Brain microvascular endothelial cell (primary cell): ENCODE data around the gene SH3GL3.

ENCODE experiments used
- DNase-seq: peaks from one replicate; pipeline ENCODE4 v3.0.0-alpha.2; 2020
- H3K27ac ChIP-seq: fragments of 250-450 bp; sonication (Bioruptor Pico); 2 replicates; pipeline ENCODE4 v1.5.1; 2020; ENCODE audit warnings: mild to moderate bottlenecking, moderate library complexity
- H3K27me3 ChIP-seq: fragments of 250-450 bp; sonication (Bioruptor Pico); replicated peaks from 2 replicates; pipeline ENCODE4 v1.5.1; 2020; ENCODE audit warnings: mild to moderate bottlenecking
- H3K36me3 ChIP-seq: fragments of 250-450 bp; sonication (Bioruptor Pico); replicated peaks from 2 replicates; pipeline ENCODE4 v1.5.1; 2020; ENCODE audit warnings: mild to moderate bottlenecking
- H3K4me3 ChIP-seq: 2 replicates; pipeline ENCODE4 v1.5.1; 2011; ENCODE audit warnings: low read depth, mild to moderate bottlenecking, control low read depth, low read length, moderate library complexity
- in situ Hi-C: cut with HindIII; loops from 2 replicates; pipeline ENCODE4 v1.10.0; 2017; ENCODE audit warnings: low sequenced_read_pairs, low pct_ligation_motif_present
- TF ChIP-seq, protein P1 (sequence below): IDR thresholded peaks from 2 replicates; pipeline ENCODE4 v1.5.1; 2011; ENCODE audit warnings: low read depth, mild to moderate bottlenecking, moderate library complexity, low read length, control low read depth, inconsistent platforms; ENCODE audit errors: missing control alignments

Gene SH3GL3

DNA sequence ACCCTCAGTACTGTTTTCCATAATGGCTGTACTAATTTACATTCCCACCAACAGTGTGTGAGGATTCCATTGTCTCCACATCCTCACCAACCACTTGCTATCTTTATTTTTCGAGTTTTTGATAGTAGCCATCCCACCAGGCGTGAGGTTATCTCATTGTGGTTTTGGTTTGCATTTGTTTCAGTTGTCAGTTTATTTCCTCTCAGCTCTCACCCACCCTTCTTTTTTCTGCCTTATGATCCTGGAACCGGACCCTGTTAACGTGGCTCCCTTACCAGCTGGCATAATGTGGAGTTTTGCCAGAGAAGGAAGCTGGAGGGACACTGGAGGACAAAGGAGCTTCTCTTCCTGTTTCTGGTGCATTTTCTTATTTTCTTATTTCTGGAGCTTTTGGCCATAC, 25.1 kb upstream of the SH3GL3 start:
- Histone ChIP-seq H3K4me3 (no peak overlapping the region), H3K27me3 (no peaks in the 10 kb centered on the region), H3K27ac (no peak overlapping the region), H3K36me3 (no peaks in the 10 kb centered on the region)
- TF ChIP-seq, protein P1, sequence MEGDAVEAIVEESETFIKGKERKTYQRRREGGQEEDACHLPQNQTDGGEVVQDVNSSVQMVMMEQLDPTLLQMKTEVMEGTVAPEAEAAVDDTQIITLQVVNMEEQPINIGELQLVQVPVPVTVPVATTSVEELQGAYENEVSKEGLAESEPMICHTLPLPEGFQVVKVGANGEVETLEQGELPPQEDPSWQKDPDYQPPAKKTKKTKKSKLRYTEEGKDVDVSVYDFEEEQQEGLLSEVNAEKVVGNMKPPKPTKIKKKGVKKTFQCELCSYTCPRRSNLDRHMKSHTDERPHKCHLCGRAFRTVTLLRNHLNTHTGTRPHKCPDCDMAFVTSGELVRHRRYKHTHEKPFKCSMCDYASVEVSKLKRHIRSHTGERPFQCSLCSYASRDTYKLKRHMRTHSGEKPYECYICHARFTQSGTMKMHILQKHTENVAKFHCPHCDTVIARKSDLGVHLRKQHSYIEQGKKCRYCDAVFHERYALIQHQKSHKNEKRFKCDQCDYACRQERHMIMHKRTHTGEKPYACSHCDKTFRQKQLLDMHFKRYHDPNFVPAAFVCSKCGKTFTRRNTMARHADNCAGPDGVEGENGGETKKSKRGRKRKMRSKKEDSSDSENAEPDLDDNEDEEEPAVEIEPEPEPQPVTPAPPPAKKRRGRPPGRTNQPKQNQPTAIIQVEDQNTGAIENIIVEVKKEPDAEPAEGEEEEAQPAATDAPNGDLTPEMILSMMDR: no peak
- DNase-seq: no peak
- in situ Hi-C loops: no loop called here

DNA sequence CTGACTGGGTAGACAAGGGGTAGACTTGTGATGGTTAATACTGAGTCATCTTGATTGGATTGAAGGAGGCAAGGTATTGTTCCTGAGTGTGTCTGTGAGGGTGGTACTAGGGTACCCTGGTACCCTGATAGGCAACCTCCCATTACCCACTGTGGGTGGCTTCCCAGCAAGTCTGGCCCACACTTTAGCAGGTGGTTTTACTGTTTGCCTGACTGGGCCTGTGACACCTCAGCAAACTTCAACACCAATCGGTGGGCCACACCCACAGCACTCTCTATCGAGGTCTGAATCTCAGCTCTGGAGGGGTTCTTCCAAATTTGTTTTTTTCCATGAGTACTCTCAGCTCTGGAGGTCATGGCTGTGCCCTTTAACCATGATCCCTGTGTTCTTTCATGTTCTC, 24.6 kb upstream of the SH3GL3 start:
- no peaks in the 10 kb centered on the region for H3K27me3 ChIP-seq
- TF ChIP-seq, protein P1: no peak
- DNase-seq: no peak
- in situ Hi-C loops: no loop called here
- H3K27ac ChIP-seq: no peak overlapping the region
- no peak overlapping the region for H3K4me3 ChIP-seq
- no peaks in the 10 kb centered on the region for H3K36me3 ChIP-seq

DNA sequence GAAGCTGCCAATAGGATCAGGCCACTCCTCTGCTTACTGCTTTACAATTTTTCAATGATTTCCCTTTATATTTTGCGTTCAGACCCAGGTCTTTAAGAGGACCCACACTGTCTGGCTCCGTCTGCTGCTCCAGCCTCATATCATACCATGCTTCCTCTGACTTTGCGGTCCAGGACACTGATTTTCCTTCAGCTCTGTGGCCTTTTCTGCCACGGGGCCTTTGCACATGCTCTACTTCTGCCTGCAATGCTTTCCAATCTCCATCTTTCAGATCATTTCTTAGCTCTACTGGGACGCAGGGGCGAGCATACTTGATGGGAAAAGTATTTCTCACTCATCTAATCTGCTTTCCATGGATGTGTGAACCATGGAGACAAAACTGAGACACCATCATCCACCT, 23.0 kb upstream of the SH3GL3 start:
- H3K27ac ChIP-seq: no peak overlapping the region
- H3K27me3 ChIP-seq: no peaks in the 10 kb centered on the region
- in situ Hi-C loops: no loop called here
- no peak for DNase-seq
- no peak overlapping the region for H3K4me3 ChIP-seq
- TF ChIP-seq, protein P1: no peak
- H3K36me3 ChIP-seq: no peaks in the 10 kb centered on the region

DNA sequence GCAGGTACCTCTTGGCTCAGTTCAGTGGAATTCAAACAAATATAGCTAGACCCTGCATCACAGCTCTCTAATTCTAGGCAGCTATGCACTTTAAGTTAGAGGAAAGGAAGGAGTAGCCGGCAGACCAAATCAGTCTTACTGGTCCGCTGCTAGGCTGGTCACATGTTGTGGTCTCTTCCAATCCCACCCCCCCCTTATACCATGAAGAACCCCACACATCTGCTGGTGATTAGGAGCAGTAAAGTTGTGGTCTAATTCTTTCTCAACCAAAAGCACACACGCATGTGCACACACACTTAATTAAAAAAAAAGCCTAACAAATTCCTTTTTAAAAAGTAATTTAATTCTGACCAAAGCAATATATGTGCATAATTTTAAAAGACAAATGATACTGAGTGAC, 16.7 kb upstream of the SH3GL3 start:
- no peak for DNase-seq
- in situ Hi-C loops: no loop called here
- no peaks in the 10 kb centered on the region for H3K27me3 ChIP-seq
- TF ChIP-seq, protein P1: no peak
- no peak overlapping the region for H3K27ac ChIP-seq
- no peaks in the 10 kb centered on the region for H3K36me3 ChIP-seq
- no peak overlapping the region for H3K4me3 ChIP-seq

DNA sequence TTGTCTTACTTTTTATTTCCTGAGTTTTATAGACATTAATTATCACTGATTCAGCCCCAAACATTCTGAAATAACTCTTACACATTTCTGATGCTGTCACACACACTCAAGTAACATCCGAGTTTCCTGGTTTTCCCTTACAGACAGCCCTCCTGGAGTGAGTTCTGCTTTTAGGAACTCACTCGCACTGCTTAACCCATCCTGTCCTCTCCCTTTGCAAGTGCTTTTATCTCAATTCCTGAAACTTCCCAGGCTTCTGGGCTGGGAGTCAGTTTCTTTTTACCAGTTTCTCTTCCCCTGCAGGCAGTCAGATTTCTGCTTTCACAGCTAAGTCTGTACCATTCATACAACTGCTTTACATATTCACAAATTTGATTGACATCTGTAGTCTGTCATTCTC, 15.6 kb upstream of the SH3GL3 start:
- H3K27ac ChIP-seq: no peak overlapping the region
- H3K36me3 ChIP-seq: no peaks in the 10 kb centered on the region
- DNase-seq: no peak
- in situ Hi-C loops: no loop called here
- H3K4me3 ChIP-seq: no peak overlapping the region
- H3K27me3 ChIP-seq: no peaks in the 10 kb centered on the region
- TF ChIP-seq, protein P1: no peak

DNA sequence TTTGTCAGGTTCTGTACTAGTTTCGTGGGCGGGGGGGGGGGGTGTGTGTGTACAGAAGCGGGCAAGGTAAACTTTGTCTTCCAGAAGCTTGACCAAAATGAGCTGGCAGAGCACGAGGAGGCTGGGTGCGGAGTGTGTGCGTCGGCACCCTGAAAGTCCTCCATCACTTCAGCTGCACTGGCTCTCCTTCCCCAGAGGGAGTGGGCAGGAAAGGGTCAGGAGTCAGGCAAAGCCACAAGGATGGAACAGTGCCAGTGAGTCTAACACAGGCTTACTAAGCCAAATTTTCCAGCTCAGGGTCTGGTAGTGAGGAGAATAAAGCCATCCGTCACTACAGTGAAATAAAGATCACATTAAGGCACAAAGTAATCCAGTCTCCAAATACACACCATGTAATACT, 11.9 kb upstream of the SH3GL3 start:
- TF ChIP-seq, protein P1: no peak
- Histone ChIP-seq H3K27me3 (no peaks in the 10 kb centered on the region), H3K4me3 (no peak overlapping the region), H3K27ac (no peak overlapping the region), H3K36me3 (no peaks in the 10 kb centered on the region)
- no peak for DNase-seq
- in situ Hi-C loops: no loop called here
